Smooth muscle cell of the brain vasculature (primary cell): ENCODE measurements around the gene OOSP4B.
"Not testable (repeated sequence)": the region's sequence is repeated elsewhere in the genome, so short reads cannot be mapped to it uniquely, and the experiment has no call there.

Source experiments
- DNase-seq: peaks from one replicate; pipeline ENCODE4 v3.0.0-alpha.2; 2012; ENCODE audit warnings: low read depth, low spot score

OOSP4B gene

GRCh38 chr11:60016881-60017280 lies at the start of gene OOSP4B:
Gene OOSP4B (plus strand): TSS chr11:60017181.
- DNase-seq: no peak

- no peak for DNase-seq
Measured at GRCh38 chr11:59967677-59968394, 49.1 kb upstream of the OOSP4B start.

DNA sequence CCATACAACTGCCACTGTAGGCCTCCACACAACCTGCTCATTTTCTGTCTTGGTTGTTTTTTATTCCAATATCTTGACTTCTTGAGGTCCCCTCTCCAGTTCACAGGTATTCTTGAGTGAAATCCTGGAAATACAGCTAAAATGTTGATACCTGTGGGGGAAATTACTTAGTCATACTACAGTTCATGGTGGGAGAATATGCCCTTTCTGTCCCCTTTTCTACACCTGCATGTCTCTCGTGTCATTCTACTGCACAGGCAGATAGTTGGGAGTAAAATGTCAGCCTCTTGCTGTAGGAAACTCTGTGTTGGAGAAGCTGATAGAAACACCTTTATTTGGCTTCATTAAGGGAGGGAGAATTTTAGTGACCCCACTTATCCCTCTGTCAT lies 48.6 kb upstream of the OOSP4B start:
- DNase-seq: no peak

DNA sequence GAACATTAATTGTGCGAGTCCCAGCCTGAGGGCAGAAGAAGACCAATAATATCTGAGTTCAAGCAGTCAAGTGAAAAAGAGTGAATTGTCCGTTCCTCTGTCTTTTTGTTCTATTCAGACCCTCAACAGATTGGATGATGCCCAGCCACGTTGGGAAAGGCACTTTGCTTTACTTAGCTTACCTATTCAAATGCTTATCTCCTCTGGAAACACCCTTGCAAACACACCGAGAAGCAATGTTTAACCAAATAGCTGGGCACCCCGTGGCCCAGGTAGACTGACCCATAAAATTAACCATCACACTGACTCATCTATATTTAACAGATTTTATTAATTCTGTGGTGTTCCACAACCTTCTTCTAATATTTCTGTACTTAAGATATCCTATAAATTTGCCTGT lies 43.9 kb upstream of the OOSP4B start:
- no peak for DNase-seq

DNA sequence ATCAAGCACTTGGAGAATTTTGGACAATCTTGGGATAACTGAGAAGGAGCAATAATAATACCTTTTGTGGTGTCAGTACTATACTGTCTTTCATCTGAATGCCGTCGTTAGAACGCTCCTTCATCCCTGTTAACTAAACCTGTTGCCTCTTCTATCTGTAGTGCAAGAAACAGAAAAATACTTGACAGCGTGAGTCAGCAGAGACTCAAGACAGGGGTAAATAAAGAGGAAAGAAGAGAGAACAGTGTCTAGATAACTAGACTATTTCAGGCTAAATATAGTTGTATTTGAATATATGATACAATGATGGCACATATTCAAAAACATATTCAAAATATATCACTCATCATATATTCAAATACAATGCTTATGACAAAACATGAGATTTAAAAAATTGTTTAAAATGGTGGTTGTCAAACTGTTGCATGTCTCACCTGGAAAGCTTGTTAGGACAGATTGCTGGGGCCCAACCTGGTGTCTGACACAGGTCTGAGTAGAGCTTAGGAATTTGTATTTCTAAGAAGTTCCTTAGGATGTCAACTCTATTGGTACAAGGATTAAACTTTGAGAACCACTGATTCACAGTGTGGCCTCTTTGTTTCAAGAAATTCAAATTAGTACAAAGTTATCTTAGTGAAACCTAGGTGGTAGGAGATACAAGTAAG lies 35.7 kb upstream of the OOSP4B start:
- DNase-seq: no peak

DNA sequence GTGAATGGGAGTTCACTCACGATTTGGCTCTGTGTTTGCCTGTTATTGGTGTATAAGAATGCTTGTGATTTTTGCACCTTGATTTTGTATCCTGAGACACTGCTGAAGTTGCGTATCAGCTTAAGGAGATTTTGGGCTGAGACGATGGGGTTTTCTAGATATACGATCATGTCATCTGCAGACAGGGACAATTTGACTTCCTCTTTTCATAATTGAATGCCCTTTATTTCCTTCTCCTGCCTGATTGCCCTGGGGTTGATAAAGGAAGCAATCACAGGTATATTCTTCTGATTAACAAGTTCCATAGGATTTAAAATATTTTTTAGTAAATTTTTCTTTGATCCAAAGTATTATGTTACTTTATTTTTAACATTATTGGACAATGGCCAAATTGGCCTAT lies 34.9 kb upstream of the OOSP4B start:
- DNase-seq: not testable (repeated sequence)

DNA sequence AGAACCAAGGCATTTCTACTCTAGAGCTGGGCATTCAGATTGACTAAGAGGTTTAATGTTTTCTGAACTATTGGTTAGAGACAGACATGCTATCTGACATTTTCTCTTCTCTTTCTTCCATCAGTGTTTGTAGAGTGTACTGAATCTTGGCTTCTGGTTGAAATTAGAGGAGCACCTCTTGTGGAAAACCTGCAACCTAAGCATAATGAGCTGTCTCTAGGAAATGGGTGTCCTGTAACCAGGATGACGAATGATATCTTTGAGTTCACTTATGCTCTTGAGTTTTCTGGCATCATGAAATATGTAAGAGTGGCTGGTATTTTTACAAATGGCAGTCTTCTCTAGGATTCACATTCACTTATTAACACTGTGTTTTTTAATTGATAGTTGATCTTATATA lies 33.8 kb upstream of the OOSP4B start:
- no peak for DNase-seq

DNA sequence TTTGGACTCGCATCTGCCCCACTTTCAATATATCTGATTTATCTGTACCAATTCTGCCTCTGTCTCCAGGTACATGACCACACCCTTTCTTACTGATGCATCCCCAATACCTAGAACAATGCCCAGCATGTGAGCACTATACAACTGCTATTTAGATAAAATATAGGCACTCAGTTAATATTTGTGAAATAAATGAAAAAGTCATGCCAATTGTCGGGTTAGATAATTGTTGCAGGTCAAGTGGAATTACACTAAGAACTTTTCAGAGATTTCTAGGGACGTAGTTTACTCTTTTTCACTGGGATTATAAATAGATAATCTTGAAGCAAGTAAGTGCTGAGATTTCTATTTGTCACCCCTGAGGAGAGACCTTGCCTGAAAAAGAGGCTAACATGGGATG lies 32.6 kb upstream of the OOSP4B start:
- DNase-seq: no peak

- DNase-seq: no peak
Measured at GRCh38 chr11:59990421-59990820, 26.6 kb upstream of the OOSP4B start.

DNA sequence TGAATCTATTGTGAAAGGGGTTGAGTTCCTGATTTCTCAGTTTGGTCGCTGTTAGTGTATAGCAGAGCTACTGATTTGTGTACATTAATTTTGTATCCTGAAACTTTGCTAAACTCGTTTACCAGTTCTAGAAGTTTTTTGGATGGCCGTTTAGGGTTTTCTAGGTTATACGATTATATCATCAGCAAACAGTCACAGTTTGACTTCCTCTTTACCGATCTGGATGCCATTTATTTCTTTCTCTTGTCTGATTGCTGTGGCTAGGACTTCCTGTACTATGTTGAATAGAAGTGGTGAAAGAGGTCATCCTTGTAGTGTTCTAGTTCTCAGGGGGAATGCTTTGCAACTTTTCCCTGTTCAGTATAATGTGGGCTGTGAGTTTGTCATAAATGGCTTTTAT lies 24.6 kb upstream of the OOSP4B start:
- DNase-seq: no peak

DNA sequence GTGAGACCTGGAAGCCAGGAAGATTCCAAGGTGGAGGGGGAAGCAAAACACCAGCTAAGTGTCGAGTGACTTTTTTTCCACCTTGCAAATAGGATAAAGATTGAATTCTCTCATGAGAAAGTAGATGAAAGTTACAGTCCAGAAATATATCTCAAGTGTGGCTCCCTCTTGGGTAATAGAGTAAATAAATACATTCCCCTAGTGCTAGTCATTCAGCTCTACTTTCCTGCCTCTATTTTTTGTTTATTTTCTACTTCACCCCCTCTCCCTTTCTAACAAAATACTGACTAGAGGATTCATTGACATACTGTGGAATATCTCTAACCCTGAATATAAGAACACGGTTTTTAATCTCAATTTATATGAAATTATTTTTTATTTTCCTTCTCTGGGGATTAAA lies 19.2 kb upstream of the OOSP4B start:
- DNase-seq: no peak

GRCh38 chr11:59999691-60000090 lies 17.3 kb upstream of the OOSP4B start:
- DNase-seq: no peak

DNA sequence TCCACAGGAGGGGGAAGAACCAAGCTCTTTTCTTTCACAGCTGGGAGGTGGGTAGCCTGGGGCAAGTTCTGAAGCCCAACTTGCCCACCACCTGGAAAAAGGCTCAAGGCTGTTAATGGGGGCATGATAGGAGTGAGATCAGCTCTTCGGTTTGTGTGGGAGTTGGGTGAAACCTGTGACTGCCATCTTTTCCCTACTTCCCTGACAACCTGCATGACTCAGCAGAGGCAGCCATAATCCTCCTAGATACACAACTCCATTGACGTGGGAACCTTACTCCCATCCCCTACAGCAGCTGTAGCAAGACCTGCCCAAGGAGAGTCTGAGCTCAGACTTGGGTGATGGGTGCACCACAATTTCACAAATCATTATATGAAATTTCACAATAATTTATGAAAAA lies 13.3 kb upstream of the OOSP4B start:
- no peak for DNase-seq

- DNase-seq: no peak
Measured at GRCh38 chr11:60005360-60005759, 11.6 kb upstream of the OOSP4B start.

- no peak for DNase-seq
Measured at GRCh38 chr11:60018058-60018457, 1.1 kb downstream of the OOSP4B start.

- not testable (repeated sequence) for DNase-seq
Measured at GRCh38 chr11:60020376-60020775, 3.4 kb downstream of the OOSP4B start.

GRCh38 chr11:60029015-60029632 lies 12.1 kb downstream of the OOSP4B start:
- no peak for DNase-seq

GRCh38 chr11:60040109-60040508 lies 23.1 kb downstream of the OOSP4B start, which contains the start of gene OOSP2:
Gene OOSP2 (plus strand): TSS chr11:60040409. CDS start chr11:60040460, 51 bp downstream.
- DNase-seq: no peak

DNA sequence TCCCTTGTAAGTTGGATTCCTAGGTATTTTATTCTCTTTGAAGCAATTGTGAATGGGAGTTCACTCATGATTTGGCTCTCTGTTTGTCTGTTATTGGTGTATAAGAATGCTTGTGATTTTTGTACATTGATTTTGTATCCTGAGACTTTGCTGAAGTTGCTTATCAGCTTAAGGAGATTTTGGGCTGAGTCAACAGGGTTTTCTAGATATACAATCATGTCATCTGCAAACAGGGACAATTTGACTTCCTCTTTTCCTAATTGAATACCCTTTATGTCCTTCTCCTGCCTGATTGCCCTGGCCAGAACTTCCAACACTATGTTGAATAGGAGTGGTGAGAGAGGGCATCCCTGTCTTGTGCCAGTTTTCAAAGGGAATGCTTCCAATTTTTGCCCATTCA lies 33.4 kb downstream of the OOSP4B start:
- DNase-seq: not testable (repeated sequence)

GRCh38 chr11:60050839-60051238 lies 33.9 kb downstream of the OOSP4B start:
- not testable (repeated sequence) for DNase-seq

DNA sequence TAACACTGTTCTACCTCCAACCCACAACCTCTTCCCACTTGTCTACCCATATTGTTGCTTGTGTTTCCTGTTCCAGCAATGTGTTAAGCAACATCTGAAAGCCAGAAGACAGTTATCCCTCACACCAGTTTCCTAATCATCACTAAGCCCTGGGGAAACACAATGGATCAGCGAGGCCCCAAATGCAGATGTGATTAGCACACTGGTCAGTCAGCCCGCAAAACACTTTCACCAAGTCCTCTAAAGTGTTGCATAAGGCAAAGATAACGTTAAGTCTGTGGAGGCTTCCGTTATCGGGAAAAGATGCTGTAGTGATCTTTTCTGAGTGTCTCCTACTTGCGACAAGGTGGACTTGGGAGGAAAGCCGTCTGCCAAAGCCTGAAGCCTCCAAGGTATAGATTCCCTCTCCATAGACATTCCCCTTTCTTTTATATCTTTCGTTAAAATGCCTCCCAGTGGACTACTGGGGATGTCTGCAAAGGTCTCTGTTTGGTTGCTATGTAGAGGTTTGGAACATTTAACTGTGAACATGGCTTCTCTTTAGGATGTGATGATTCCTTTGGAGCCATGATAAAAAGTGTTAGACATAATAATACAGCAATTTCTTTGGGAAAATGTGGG lies 39.5 kb downstream of the OOSP4B start, which contains the start of gene MS4A3:
TSS of gene MS4A3 (plus strand) at position 317 of the 621 bp plus-strand sequence. CDS start 4,496 bp downstream, outside the sequence.
- DNase-seq: no peak

DNA sequence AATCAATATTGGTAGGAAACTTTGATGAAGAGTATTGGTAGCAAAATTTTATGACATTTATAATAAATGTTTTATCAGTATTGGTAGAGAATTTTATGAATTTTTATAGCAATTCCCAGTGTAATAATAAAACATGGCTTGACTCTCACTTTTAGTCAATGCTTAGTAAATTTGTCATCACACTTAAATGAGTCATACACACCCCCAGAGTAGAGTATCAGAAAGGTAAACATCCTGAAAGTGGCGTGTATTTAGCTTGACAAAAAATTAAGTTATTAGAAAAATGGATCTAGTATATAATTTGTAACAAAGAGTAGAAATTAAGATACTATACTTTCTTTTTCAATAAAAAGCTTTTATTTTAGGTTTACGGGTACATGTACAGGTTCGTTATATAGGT lies 42.1 kb downstream of the OOSP4B start:
- no peak for DNase-seq
